Superior temporal gyrus (tissue), 1 donor: ENCODE results near the gene VCL.

ENCODE experiments used
- DNase-seq: peaks from one replicate; pipeline ENCODE4 v3.0.0-alpha.2; 2016; ENCODE audit errors: extremely low spot score

The VCL gene

GRCh38 chr10:74150990-74151878 lies 153.3 kb downstream of the VCL start, which contains the start of gene ADK:
TSS of gene ADK (plus strand) at chr10:74151221. CDS start at chr10:74151279, 58 bp downstream.
- DNase-seq, result no peak

DNA sequence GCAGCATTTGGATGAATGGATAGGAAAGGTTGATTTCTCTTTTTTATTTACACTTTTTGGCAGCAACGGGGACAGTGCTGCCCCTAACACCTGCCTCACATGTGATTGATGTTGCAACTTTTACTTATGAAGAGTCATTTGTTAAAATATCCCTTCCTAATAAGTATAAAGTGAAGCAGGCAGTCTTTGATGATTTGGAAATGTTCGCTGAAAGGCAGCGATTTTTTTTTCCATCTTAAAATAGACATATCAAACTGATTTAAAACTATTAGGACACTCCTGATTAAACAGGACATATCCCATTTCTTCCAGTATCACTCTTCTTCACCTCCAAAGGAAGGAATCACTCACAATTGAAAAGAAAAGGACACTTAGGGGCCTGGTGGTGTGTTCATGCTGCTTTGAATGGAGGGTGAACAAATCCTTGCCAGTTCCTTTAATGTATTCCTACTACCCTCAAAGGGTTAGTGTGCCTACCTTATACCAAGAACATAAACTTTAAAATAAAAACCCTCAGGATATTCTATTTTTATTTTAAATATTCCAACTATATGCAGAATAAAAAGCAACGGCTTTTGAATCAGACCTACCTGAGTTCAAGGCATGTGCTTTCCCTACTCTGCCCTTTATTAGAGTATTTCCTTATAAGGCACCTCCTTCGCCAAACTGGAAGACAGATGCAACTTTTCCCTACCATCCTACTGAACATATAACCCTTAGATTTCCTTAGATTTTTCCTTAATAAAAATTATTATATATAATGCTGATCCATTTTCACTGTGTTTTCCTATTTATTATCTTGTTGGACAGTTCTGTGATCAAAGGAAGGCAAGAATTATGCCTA lies 154.2 kb downstream of the VCL start:
- DNase-seq, result no peak

GRCh38 chr10:74153123-74153522 lies 155.2 kb downstream of the VCL start:
- DNase-seq, result no peak

- no peak for DNase-seq
These were observed 155.8 kb downstream of the VCL start for GRCh38 chr10:74153676-74154075.

DNA sequence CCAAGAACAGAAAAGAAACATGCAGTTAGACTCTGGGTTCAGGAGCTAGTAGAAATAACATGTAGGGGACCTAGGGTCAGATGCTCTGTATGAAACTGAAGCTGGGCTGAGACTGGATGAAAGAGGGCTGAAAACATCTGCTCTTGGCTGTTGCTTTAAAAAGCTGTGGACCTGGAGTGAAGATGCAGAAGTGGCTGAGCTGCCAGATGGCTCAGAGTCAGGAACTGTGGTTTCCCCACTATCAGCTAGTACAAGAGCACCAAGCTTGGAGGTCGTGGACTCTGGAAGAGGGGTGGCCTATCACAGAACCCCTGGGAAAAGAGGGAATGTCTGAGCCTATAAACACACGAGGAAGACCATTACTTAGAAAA lies 159.0 kb downstream of the VCL start:
- no peak for DNase-seq

DNA sequence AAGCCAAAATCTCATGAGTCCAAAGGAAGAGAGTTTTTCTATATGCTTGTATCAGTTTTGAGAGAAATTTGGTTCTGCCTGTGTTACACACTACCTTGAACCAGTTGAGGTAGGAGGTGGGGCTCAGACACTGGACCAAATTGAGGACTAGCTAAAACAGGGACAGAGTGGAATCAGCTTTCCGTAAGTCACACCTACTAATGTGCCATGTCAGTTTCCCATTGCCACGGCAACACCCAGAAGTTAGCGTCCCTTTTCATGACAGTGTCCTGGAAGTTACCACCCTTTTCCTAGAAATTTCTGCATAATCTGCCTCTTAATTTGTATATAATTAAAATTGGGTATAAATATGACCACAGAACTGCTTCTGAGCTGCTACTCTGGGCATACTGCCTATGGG lies 162.1 kb downstream of the VCL start:
- DNase-seq, result no peak

DNA sequence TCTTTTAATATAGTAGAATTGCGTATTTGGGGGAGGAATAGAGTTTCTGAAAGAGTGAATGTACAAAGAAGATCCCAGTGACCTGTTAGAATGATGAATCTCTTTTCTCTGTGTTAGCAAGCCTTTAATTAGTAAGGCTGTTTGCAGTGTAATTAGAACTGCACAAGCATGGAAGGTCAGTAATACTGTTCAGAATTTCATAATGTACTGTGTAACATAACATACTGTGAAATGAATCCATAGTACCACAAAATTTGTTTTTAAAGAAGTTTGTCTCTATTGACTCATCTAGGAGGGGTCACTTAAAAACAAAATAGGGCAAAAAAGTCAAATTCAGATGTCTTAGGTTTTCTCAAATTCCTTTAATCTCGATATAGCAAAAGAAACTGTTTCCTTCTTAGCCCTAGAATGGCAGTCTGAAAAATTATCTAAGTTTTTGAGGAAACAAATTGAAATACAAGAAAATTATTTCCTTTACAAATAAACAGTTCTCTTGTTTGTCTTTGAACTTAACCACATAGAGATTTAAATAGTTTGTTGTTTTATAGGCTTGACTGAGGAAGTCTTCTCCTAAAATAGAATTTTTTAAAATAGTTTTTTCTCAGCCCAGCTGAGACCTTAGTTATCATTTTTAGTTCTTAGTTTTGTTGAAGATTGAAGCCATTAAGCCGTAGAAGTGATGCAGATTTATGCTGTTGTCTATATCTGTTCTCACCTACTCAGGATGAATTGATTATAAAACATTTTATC lies 165.6 kb downstream of the VCL start:
- DNase-seq, result no peak

- no peak for DNase-seq
These were observed 167.0 kb downstream of the VCL start for GRCh38 chr10:74164716-74165529.

DNA sequence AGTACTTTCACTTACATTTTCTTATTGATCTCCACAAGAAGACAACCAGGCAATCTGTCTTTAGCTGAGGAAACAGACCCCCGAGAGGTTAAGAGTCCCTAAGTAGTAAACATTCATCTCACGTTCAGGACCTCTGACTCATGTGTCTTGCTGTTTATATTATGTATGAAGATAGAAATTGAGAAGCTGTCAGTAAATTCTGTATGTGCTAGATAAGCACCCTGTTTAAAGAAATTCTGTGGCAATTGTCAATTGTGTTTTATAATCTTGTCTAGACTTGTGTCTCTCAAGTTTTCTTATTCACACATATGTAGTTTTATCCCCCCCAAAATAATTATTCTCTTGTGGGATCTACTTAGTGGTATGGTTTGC lies 167.6 kb downstream of the VCL start:
- no peak for DNase-seq

GRCh38 chr10:74167443-74167842 lies 169.5 kb downstream of the VCL start:
- DNase-seq, result no peak
